ENCODE measurements around the gene TNFRSF1A.

Gene TNFRSF1A
- 24.0 reads per million, percentile 51 among the genes with 10 or more reads in this experiment for total RNA-seq

GRCh38 chr12:6341417-6342139 is at the start of gene TNFRSF1A:
TSS of gene TNFRSF1A (minus strand) at chr12:6342076. CDS start at chr12:6341814, 262 bp downstream.
- no peak for DNase-seq

GRCh38 chr12:6391013-6391412 is 49.1 kb upstream of the TNFRSF1A start:
- DNase-seq: no peak

DNA sequence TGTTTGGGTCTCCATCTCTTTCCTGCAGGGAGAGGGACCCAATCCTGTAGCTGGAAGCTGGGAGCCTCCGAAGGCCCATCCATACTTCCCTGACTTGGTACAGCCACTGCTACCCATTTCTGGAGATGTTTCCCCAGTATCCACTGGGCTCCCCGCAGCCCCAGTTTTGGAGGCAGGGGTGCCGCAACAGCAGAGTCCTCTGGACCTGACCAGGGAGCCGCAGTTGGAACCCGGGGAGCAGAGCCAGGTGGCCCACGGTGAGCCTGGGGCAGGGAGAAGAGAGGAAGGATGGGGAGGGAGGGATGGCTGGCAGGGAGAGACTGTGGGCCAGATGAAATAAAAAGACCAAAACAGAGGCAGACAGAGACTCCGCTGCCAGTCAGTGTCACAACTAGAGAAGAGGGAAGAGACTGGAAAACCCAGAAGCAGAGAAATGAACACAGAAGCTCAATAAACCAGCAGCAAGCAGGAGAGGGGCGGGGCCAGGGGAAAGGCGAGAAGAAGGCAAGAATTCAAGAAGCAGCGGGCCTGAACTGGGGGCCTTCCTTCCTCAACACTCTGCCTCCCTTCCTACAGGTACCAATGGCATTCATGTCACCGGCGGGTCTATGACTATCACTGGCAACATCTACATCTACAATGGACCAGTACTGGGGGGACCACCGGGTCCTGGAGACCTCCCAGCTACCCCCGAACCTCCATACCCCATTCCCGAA is 48.4 kb upstream of the TNFRSF1A start:
- no peak for DNase-seq

- no peak for DNase-seq
These were observed 45.7 kb upstream of the TNFRSF1A start for GRCh38 chr12:6387541-6387940.

- no peak for DNase-seq
These were observed 44.6 kb upstream of the TNFRSF1A start for GRCh38 chr12:6386491-6386890.

- DNase-seq: no peak
These were observed 44.2 kb upstream of the TNFRSF1A start for GRCh38 chr12:6386038-6386437.

DNA sequence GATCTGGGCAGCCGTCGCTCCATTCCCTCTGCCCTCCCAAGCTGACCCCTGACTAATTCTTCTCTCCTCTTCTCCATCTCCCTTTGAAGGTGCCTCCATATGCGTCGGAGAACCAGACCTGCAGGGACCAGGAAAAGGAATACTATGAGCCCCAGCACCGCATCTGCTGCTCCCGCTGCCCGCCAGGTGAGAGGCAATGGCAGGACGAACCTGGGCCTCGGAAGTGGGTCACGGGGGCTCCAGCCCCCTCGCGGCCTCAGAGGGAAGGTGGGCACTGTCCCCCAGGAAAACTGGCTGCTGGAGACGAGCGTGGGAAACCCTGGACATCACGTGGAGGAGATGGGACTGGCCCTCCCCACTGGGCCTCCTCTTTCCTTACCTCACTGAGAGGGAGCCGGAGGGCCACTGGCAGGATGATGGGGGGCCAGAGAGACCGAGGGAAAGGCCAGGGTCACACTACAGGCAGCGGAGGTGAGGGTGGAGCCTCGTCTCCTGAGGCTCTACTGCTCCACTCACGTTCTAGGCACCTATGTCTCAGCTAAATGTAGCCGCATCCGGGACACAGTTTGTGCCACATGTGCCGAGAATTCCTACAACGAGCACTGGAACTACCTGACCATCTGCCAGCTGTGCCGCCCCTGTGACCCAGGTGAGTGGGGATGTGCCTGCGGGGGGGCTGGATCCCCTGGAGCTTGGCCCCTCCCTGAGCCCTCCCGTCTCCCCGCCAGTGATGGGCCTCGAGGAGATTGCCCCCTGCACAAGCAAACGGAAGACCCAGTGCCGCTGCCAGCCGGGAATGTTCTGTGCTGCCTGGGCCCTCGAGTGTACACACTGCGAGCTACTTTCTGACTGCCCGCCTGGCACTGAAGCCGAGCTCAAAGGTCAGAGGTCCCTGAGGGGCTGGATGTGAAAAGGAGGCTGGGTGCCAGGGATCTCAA is 42.9 kb upstream of the TNFRSF1A start:
- no peak for DNase-seq

DNA sequence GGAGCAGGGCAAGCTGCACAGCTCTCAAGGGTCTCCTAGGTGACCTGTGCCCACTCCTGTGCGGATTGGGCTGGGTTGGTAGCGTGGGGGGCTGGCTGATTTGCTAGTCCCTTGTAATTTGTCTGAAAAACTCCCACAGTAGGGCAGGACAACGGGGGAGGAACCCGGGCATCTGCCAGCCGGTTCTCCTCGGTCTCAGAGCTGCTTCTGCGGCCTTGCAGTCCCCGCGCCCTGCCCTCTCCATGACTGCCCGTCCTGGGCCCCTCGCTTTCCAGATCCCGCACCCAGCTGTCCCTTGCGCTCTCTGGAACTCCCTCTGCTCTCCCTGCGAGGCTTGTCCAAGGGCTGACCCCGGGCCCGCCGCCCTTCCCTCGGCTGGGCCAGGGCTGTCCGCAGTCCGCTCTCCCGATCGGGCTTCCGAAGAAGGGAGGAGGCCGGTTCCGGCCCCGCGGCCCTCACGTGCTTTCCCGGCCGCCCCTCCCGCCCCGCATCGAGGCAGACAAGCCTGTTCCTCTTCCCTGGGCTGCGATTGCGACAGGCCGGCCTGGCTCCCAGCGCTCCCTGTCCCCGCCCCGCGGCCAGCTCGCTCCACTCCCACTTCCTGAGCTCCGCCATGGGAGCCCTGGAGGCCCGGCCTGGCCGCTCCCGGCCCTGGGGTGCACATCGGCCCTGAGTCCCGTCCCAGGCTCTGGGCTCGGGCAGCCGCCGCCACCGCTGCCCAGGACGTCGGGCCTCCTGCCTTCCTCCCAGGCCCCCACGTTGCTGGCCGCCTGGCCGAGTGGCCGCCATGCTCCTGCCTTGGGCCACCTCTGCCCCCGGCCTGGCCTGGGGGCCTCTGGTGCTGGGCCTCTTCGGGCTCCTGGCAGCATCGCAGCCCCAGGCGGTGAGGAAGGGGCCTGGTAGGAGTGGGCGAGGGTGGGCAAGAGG is 42.0 kb upstream of the TNFRSF1A start, which contains the start of gene LTBR:
Gene LTBR (plus strand): TSS at position 591 of the 927 bp plus-strand sequence. CDS start 197 bp downstream, at position 788.
- DNase-seq: no peak

DNA sequence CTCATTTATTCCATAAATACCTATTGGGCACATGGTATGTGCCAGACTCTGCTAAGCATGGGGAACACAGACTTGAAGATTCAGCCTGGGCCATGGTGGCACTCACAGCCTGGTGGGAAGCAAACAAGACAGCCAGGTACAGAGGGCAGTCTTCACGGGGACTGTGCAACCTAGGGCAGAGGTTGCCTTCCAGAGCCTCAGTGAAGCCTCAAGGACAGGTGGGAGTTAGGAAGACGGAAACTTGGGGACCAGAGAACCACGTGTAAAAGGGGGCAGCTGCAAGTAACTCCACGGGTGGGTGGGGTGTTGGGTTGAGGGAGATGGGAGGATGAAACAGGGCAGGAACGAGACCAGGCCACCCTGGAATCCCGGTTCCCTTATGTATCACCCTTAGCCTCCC is 41.1 kb upstream of the TNFRSF1A start:
- DNase-seq: no peak

DNA sequence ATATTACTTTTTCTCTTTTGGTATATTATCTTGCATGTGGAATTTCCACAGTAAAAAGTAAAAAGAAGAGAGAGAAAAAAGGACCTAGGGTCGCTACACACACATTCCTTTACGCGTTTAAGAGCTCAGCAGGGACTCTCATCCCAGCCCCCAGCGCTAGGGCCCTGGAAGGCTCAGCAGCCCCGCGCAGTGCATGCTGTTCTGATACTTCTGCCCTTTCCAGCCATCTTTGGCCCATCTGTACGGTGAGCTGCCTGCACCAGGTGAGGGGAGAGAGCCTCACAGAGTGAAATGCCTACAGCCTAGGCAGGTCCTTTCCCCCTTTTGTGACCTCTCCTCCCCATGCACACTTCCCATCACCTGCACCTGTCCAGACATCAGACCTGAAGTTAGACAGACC is 40.5 kb upstream of the TNFRSF1A start:
- DNase-seq: no peak

GRCh38 chr12:6380141-6381121 is 38.6 kb upstream of the TNFRSF1A start:
- no peak for DNase-seq

- DNase-seq: no peak
These were observed 37.0 kb upstream of the TNFRSF1A start for GRCh38 chr12:6378709-6379472.

DNA sequence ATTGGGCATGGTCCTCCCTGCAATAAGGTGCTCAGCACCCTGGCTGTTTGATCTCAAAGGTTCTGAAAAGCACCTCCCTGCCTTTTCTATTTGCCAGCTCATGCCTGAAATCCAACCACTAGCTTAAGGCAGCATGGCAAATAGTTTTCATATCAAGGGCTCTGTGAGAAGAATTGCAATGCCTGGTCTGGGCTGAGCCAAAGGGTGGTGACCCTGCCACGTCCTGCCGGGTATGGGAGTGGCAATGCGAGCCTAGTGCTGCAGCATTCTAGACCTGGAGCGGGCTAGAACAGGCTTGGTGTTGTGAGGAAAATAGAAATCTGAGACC is 35.8 kb upstream of the TNFRSF1A start:
- no peak for DNase-seq

DNA sequence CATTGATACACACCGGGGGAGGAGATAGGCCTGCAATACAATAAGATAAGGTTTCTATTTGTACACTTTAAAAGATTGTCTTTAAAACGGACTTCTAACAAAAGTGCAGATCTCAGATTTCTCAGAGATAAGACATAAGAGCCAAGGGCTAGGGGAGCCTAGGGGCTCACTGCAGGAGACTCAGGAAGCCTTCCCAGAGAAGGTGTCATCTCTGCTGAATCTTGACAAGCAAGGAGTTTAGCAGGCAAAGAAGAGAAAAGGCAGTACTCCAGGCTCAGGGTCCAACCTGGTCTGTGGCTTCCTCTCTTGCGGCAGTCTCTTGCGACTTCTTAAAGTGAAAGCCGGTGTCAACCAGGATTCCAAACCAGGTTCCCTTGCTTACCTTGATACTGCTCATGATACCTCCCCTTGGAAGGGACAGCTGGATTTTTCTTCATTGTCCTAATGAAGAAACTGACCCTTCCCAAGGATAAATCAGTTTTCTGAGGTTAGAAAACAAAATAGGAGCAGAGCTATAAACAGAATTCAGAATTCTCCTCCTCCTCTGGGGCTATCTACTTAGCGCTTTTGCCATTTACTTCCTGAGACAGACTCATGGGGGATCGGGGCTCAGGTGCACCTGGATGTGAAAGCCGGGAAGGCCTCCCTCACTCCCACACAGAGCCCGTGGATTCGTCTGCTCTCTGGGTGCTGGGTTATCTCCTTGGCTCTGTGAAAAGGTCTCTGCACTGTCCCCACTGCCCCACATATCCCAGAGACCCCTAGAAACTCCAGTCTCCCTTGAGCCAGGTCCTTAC is 35.2 kb upstream of the TNFRSF1A start:
- DNase-seq: no peak

- DNase-seq: no peak
These were observed 34.4 kb upstream of the TNFRSF1A start for GRCh38 chr12:6376079-6376869.

DNA sequence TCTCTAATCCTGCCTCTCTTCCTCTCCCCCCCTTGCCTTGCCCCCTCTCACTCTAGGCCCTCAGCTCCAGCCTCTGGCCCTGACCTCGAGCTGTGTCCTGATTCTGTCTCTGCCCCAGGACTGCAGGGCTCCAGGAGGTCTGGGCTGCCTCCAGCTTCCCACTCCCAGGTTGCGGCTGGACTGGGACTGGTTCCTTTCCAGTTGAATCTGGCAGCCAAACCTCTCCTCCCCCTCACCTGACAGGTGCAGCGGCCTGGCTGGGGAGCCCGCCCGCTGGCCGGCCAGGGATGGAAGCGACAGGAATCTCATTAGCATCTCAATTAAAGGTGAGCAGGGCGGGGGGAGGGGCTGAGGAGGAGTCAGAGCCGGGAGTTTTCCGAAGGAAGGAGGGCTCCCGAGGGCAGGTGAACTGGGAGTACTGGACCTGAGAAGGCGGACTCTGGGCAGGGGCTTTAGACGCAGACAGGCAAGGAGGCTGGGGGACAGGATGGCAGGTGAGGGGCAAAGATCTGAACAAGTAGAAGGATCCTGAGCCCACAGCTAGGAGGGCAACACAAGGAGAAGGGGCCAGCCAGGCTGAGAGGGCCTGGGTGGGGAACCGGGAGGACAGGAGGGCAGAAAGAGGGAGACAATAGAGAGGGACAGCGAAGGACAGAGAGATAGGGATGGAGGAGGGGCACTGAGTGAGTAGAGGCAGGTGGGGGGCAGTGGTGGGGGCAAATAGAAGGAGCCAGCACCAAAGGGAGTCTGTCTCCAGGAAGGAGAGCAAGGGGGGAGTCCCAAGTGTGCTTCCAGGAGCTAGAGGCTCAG is 33.6 kb upstream of the TNFRSF1A start, which contains the start of gene SCNN1A:
Gene SCNN1A (minus strand): TSS at position 295 of the 810 bp plus-strand sequence. CDS start 780 bp downstream, outside the sequence.
- DNase-seq: no peak

- no peak for DNase-seq
These were observed 32.9 kb upstream of the TNFRSF1A start for GRCh38 chr12:6374786-6375160.
